ENCODE results near the gene RHBG. TPM values are rescaled to one million over a fixed set of nuclear protein-coding genes. Genes with fewer than 3 reads are reported as not detected.

The RHBG gene
- total RNA-seq, 1 donor from 2014 or later: under 0.01 TPM

- Histone ChIP-seq H3K36me3 (ENCODE audit: control insufficient read depth, insufficient read depth, low read length) (no peaks in the 10 kb centered on the region), H3K27me3 (ENCODE audit: control insufficient read depth, insufficient read depth, low read length) (peaks cover 73% of the 10 kb centered on the region), H3K4me3 (ENCODE audit: low read depth, low read length) (no peak overlapping the region)
- DNase-seq (ENCODE audit: low read depth): no peak
- no peak for TF ChIP-seq CTCF (IDR thresholded peaks at IDR 0.05; ENCODE audit: insufficient read depth, low read length, severe bottlenecking)
- FAIRE-seq: no peak
These were observed 56.9 kb downstream of the RHBG start for GRCh38 chr1:156425943-156426342.

GRCh38 chr1:156427957-156428356 is 58.9 kb downstream of the RHBG start:
- no peak for FAIRE-seq
- no peak for DNase-seq (ENCODE audit: low read depth)
- no peaks in the 10 kb centered on the region for H3K36me3 ChIP-seq (ENCODE audit: control insufficient read depth, insufficient read depth, low read length)
- H3K27me3 ChIP-seq (ENCODE audit: control insufficient read depth, insufficient read depth, low read length): peaks cover 73% of the 10 kb centered on the region
- no peak for TF ChIP-seq CTCF (IDR thresholded peaks at IDR 0.05; ENCODE audit: insufficient read depth, low read length, severe bottlenecking)
- H3K4me3 ChIP-seq (ENCODE audit: low read depth, low read length): no peak overlapping the region

DNA sequence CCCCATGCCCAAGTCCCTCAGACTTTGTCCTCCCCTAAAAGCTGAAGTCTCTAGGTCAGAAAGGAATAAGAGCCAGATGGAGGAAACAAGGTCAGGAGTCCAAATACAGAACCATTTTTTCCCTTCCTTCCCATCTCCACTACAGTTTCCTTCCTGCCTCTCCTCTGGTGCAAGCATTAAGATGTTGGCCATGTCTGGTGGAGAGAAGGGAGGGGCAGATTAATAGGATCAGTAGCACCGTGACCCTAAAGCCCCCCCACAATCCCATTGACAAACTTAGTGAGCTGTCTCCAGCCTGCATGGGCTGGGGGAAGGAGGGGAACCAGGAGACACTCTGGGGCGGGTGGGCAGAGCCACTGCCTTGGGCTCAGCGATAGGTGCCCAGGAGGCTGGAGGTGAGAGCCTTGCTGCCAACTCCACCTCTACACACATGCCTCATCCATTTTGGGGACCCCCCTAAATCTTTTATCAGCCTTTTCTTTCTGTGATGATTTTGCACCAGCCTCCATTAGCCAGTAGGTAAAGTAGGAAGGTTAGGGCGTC is 59.8 kb downstream of the RHBG start:
- no peak for TF ChIP-seq CTCF (IDR thresholded peaks at IDR 0.05; ENCODE audit: insufficient read depth, low read length, severe bottlenecking)
- H3K4me3 ChIP-seq (ENCODE audit: low read depth, low read length): no peak overlapping the region
- peaks cover 76% of the 10 kb centered on the region for H3K27me3 ChIP-seq (ENCODE audit: control insufficient read depth, insufficient read depth, low read length)
- DNase-seq (ENCODE audit: low read depth) (no peak), FAIRE-seq (no peak)
- no peaks in the 10 kb centered on the region for H3K36me3 ChIP-seq (ENCODE audit: control insufficient read depth, insufficient read depth, low read length)

DNA sequence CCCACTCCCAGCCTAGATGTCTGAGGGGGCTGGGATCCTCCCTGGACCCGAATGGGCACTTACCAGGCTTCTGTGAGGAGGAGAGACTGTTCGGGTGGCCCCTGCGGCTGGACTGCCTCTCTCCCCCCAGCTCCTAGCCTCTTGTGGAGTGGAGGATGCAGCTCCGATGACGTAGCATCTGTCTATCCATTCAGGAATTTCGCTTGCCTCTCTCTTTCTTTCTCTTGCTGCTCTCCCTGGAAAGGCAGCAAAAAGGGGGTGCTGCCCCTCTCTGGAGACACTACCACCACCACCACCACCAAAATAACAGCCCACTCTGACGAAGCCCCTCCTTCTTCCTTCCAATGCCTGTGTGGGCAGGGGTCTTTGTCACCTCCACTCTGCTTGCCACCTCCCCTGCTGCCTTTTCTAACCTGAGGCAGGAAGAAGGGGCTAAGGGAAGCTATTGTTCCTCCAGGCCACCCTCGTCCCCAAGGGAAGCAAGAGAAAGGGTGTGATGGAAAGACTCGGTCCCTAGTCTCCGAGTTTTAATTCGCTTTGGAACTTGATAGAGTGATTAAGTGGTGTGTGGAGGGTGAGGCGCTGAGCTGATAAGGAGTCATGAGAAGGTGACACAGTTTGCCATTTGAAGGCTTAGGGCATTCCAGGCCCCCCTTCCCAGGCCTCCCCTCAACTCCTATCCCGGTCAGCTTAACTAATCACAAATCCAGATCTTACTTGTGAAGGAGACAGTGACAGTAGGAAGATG is 60.5 kb downstream of the RHBG start:
- no peak for DNase-seq (ENCODE audit: low read depth)
- Histone ChIP-seq H3K27me3 (ENCODE audit: control insufficient read depth, insufficient read depth, low read length) (peaks cover 75% of the 10 kb centered on the region), H3K4me3 (ENCODE audit: low read depth, low read length) (no peak overlapping the region), H3K36me3 (ENCODE audit: control insufficient read depth, insufficient read depth, low read length) (no peaks in the 10 kb centered on the region)
- TF ChIP-seq CTCF (IDR thresholded peaks at IDR 0.05; ENCODE audit: insufficient read depth, low read length, severe bottlenecking): no peak
- no peak for FAIRE-seq

- DNase-seq (ENCODE audit: low read depth): no peak
- Histone ChIP-seq H3K4me3 (ENCODE audit: low read depth, low read length) (no peak overlapping the region), H3K27me3 (ENCODE audit: control insufficient read depth, insufficient read depth, low read length) (peaks cover 75% of the 10 kb centered on the region), H3K36me3 (ENCODE audit: control insufficient read depth, insufficient read depth, low read length) (no peaks in the 10 kb centered on the region)
- no peak for FAIRE-seq
- no peak for TF ChIP-seq CTCF (IDR thresholded peaks at IDR 0.05; ENCODE audit: insufficient read depth, low read length, severe bottlenecking)
These were observed 61.3 kb downstream of the RHBG start for GRCh38 chr1:156430303-156430702.

Measured in bronchial epithelial cell (primary cell).